Measurements from ENCODE around the gene PHLDA1.
"Not testable (repeated sequence)": the region's sequence is repeated elsewhere in the genome, so short reads cannot be mapped to it uniquely, and the experiment has no call there.

The PHLDA1 gene

DNA sequence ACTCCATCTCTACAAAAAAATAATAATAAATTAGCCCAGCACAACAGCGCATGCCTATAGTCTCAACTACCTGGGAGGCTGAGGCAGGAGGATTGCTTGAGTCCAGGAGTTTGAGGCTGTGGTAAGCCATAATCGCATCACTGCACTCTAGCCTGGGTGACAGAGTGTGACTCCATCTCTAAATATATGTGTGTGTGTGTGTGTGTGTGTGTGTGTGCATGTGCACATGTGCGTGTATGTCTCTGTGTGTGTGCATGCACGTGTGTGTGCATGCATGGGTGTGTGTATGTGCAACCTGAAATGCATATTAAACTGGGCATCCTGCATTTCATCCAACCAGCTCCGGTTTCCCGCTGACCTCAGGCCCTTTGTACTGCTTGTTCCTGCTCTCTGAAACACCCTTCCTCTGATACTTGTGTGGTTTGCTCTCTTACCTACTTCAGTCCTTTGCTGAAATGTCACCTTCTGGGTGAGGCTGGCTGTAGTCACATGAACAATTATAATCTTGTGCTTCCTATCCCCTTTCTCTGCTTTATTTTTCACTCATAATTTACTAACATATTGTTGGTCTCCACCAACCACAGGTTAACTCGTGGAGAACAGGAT is 46.9 kb downstream of the PHLDA1 start:
- DNase-seq, result no peak

DNA sequence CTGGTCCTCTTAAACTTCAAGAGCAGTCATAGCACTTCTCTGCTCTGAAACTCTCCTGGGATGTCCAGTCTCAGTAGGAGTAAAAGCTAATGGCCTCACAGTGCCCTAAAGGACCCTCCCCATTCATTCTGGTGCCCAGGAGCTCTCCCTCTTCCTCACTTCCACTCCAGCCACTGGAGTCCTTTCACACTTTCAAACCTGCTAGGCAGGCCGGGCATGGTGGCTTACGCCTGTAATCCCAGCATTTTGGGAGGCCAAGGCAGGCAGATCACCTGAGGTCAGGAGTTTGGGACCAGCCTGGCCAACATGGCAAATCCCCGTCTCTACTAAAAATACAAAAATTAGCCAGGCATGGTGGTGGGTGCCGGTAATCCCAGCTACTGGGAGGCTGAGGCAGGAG is 47.7 kb downstream of the PHLDA1 start:
- DNase-seq, result not testable (repeated sequence)

DNA sequence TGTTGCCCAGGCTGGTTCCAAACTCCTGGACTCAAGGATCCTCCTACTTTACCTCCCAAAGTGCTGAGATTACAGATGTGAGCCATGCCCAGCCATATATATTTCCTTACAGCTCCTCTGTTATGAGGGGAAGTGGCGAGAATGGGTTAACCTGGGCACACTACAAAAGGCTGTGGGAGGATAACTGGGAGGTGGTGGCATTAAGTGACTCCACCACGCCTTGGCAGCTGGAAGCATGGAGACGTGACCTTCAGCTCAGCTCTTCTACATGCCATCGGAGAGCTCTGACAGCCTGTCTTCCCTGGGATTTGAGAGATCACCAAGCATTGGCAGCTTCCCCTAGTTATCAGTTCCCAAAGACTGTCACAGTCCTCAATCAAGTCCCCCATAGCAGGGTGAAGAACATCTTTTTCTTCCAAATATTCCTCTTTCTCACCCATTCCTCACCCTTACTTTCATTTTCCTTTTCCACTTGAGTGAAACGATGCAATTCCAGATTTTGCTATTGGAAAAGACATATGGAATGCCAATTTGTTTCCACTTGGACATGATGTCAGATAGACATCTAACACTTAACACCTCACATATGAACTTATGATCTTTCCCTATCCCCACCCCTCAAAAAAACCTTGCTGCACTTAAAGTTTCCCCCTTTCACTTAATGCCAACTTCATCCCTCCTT is 48.5 kb downstream of the PHLDA1 start:
- no peak for DNase-seq

DNA sequence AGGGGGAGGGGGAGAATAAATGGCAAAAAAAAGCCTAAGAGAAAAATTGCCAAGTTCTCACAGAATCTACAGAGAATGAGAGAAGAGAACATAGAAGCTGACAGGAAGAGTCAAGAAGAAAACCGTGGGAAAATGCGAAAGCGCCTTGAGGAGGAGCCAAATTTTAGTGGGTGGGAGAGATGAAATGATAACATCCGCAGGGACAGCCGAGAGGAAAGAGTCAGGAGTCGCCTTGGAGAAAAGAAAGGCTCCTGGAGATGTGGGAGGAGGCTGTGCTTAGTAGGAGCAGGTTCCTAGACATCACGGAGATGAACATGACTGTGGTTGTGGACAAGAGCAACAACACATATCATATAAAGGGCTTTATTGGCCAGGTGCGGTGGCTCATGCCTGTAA is 49.4 kb downstream of the PHLDA1 start:
- no peak for DNase-seq

DNA sequence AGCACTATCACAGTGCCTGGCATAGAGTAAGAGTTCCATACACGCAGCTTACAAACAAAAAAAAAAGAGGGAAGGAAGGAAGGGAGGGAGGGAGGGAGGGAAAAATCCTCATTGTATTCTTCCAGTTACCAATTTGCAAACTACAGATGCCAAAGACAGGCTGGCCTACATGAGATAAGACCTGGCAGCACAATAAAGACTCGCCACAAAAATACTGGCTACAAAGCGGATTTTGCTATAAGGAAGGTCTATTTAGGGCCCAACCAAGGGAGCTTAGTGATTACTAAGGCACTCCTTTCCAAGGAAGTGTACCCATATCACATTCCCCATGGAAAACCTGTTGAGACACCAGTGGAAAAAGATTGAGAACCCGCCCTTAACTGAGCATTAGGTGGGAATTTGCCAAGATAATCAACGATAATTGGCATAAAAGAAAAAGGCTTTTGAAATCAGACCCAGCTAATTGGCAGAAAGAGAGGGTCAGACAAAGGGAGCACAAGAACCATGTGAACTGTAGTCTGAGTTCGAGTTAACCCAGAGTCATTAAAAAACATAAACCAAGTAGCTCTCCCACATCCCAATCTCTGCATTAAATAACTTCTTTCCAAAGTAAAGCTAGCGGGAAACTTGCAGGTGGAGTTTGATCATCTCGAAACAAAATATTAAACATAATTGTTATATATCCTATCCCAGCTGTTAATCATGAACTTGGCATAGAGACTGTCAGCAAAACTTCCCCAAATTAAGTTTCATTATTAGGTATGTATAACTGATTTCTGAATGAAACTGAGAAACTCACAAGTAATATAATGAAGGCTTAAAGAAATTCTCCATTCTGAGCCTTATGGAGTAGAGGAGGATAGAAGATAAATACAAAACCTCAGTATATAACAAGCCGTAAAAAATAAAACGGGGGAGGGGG is 50.1 kb downstream of the PHLDA1 start:
- DNase-seq, result no peak

DNA sequence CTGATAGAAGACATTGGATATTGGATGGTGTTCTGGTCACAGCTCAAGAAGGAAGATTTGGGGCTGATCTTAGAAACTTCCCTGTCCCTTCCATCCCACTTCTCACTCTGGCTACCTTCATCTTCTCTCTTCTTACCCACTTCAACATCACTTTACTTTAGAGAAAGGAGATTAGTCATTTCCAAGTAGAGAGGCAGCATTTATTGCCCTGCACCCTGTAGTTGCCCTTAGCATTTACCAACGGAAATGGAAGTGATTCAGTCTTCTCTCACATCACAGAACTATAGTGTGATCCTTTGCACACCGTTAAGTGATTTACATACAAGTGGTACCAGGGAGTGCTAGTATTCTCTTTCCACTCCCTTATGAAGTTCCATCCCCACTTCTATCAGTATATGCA is 52.4 kb downstream of the PHLDA1 start:
- DNase-seq, result no peak

DNA sequence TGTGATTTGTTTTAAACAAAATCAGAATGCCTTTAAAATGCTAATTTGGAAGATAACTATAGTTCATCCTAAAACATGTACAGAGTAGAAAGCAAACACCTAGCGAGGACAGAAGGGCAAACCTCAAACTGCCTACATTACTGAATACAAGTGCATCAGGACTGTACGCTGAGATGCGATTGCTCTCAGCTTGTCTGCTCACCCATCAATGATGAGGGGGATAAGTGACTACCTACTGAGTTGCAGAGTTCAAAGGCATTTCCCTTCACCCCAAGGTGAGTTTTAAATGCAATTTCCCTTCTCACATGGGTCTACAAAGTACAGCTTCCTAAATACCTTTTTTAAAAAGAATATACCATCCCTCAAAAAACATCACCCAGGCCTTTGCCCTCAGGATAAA is 52.9 kb downstream of the PHLDA1 start:
- no peak for DNase-seq

DNA sequence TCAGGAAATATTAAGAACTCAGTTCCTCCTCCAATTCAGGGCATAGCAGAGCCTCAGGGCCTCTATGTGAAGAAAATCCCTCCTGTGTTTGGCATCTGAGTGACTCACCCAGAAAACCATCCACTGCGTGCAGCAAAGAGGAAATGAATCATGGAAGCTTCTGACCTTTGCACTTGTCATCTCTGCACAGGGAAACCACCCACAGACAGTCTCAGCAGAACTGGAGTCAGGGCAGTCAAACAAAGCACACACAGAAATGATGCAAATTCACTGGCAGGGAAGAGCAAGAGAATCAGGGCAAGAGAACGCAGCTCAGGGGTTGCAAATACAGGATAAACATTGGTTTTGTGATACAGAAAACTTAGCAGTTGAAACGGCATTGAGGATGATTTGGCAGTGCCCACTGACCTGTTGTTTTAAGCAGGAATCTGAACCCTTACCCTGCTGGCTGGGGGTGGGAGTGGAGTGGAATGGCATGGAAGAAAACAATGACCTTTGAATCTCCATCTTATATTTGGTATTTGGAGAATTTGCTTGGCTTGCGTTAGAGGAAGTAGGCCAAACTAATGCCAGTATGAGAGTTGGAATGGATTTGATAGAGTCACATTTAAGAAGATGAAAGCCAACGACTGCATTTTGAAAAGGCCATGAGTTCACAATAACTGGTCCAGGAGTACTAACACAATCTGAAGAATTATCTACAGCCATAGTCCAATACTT is 53.5 kb downstream of the PHLDA1 start:
- DNase-seq, result no peak

DNA sequence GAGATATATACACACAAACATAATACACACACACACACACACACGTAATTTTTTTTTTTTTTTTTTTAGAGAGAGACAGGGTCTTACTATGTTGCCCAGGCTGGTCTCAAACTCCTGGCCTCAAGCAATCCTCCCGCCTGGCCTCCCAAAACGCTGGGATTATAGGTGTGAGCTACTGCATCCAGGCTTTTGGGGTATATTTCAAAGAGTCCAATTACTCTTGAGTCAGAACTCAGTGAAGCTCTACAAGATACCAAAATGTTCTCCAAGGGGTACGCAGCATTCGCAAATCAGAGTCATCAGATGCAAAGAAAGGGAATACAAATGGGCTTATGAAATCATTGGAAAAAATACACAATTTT is 54.0 kb downstream of the PHLDA1 start:
- DNase-seq, result no peak

DNA sequence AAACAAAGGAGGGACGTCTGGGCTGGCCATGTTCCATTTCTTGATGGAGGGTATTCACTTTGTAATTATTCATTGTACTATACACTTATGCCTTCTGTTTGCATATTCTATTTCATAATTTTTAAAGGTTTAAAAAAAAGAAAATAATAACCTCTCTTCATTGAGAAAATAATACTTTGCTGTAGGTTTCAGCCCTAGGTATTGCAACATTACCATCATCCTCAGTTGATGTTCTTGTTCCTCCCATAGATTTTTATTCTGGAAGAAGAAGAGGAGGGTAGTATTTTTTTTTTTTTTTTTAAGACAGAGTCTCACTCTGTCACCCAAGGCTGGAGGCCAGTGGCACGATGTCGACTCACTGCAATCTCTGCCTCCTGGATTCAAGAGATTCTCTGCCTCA is 54.7 kb downstream of the PHLDA1 start:
- DNase-seq, result no peak

DNA sequence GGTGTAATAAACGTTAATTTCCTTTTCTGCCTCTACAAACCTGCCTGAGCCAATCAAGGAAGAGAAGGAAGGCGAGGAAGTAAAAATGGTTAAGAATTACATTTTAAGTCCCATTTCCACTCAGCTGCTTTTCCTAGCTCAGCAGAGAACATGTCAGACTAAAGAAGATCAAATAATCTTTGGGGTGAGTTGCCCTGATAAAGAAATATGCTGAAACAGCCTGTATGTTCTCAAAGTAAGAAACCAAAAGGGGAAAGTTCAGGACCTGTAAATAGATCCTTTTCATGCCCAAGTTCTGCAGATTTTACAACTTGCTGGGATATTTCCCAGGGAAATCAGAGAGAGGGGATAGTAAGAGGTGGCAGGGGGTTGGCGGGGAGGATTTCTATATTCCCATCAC is 55.5 kb downstream of the PHLDA1 start:
- DNase-seq, result no peak

DNA sequence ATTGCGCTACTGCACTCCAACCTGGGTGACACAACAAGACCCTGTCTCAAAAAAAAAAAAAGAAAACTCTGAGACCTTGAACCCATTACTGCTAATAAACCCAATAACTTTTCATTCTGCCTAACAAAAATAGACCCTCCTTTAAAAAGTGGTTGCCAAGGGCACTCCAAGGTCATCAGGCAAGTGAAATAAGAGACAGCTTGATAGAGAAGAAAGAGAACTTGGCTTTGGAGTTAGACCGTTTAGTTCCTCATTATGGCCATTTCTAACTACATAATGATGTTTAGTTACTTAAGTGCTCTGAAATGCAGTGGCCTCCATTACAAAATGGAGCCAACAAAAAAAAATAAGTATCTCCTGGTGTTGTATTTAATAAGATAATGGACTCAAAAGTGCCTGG is 55.9 kb downstream of the PHLDA1 start:
- DNase-seq, result no peak
